Activated CD4-positive, alpha-beta memory T cell treated with anti-CD3 and anti-CD28 coated beads for 36 hours (primary cell): ENCODE results near the gene NFATC3. TPM values are rescaled to one million over a fixed set of nuclear protein-coding genes. Genes with fewer than 3 reads are reported as not detected.

ENCODE experiments used
- CTCF ChIA-PET: fragments of 350-600 bp; sonication (Branson Sonifier 250); formaldehyde crosslinking; loops from one replicate; lab custom pipeline; 2021; ENCODE audit warnings: antibody characterized with exemption, inconsistent platforms; lab: Charles Lee
- POLR2A ChIA-PET: fragments of 350-600 bp; sonication (Branson Sonifier 250); formaldehyde crosslinking; loops from one replicate; lab custom pipeline; 2021; ENCODE audit warnings: antibody characterized with exemption; lab: Charles Lee
- DNase-seq: peaks from one replicate; pipeline ENCODE4 v3.0.0-alpha.2; 2020
- H3K27ac Mint-ChIP-seq: one replicate; pipeline ENCODE4 v1.8.0; 2021; ENCODE audit warnings: mixed read lengths
- H3K27me3 Mint-ChIP-seq: one replicate; pipeline ENCODE4 v1.8.0; 2021; ENCODE audit warnings: mixed read lengths
- H3K36me3 Mint-ChIP-seq: one replicate; pipeline ENCODE4 v1.8.0; 2021; ENCODE audit warnings: mixed read lengths
- H3K4me1 Mint-ChIP-seq: one replicate; pipeline ENCODE4 v1.8.0; 2021; ENCODE audit warnings: low read depth, mixed read lengths
- H3K4me3 Mint-ChIP-seq: one replicate; pipeline ENCODE4 v1.8.0; 2021; ENCODE audit warnings: mild to moderate bottlenecking, mixed read lengths
- H3K9me3 Mint-ChIP-seq: one replicate; pipeline ENCODE4 v1.8.0; 2021; ENCODE audit warnings: mixed read lengths
- intact Hi-C: fragments of 100-400 bp; cut with micrococcal nuclease; formaldehyde crosslinking; loops from one replicate; pipeline ENCODE4 v1.15.1; 2023
- total RNA-seq, 2 experiments: library from RNA; stranded (reverse); gene quantifications; one replicate each; pipeline ENCODE4 v1.2.3, GENCODE V29; 2021

The NFATC3 gene
- total RNA-seq, 2 experiments from 2014 or later = 83.4 to 85.2 TPM

GRCh38 chr16:68082629-68083238 lies 2.4 kb upstream of the NFATC3 start:
- POLR2A ChIA-PET = no interaction called here
- no peak for DNase-seq
- peak overlapping the region; percentile 98 for H3K27ac Mint-ChIP-seq
- H3K27me3 Mint-ChIP-seq = no peaks in the 10 kb centered on the region
- intact Hi-C loops = loop anchor here (5.0 to 10.0 kb wide), 3 partner anchors 85 to 908 kb away; partner anchors contain the start of genes DPEP2, NOL3, RANBP10 and TSNAXIP1
- H3K4me1 Mint-ChIP-seq = peaks cover 68% of the 10 kb centered on the region
- no peak overlapping the region for H3K4me3 Mint-ChIP-seq
- no peaks in the 10 kb centered on the region for H3K9me3 Mint-ChIP-seq
- CTCF ChIA-PET = interaction anchor here (1.3 to 3.6 kb wide), 3 partner anchors 8 to 14 kb away, joined by 3 to 19 read pairs (median 12); no protein-coding TSS in a partner anchor
- peaks cover 15% of the 10 kb centered on the region for H3K36me3 Mint-ChIP-seq

GRCh38 chr16:68083239-68083781 lies 1.9 kb upstream of the NFATC3 start:
- peaks cover 9% of the 10 kb centered on the region for H3K36me3 Mint-ChIP-seq
- H3K4me3 Mint-ChIP-seq = no peak overlapping the region
- H3K27me3 Mint-ChIP-seq = no peaks in the 10 kb centered on the region
- H3K9me3 Mint-ChIP-seq = no peaks in the 10 kb centered on the region
- intact Hi-C loops = loop anchor here (5.0 to 10.0 kb wide), 3 partner anchors 86 to 909 kb away; partner anchors contain the start of genes DPEP2, NOL3, RANBP10 and TSNAXIP1
- ChIA-PET CTCF (interaction anchor here (1.4 to 3.6 kb wide), 4 partner anchors 8 to 18 kb away, joined by 5 to 19 read pairs (median 10); no protein-coding TSS in a partner anchor), POLR2A (interaction anchor here (1.1 kb wide), 1 partner anchor 249 kb away, joined by 3 read pairs; no protein-coding TSS in a partner anchor)
- no peak for DNase-seq
- H3K27ac Mint-ChIP-seq = peak overlapping the region; percentile 98
- peaks cover 65% of the 10 kb centered on the region for H3K4me1 Mint-ChIP-seq

- Mint-ChIP-seq H3K27ac (peak overlapping the region; percentile 98), H3K27me3 (no peaks in the 10 kb centered on the region), H3K9me3 (no peaks in the 10 kb centered on the region), H3K4me1 (peaks cover 64% of the 10 kb centered on the region), H3K36me3 (peaks cover 7% of the 10 kb centered on the region), H3K4me3 (peak overlapping the region; percentile 79)
- no peak for DNase-seq
- ChIA-PET POLR2A (interaction anchor here (1.1 to 2.3 kb wide), 5 partner anchors 9 to 250 kb away, joined by 3 to 23 read pairs (median 10); partner anchors contain the start of gene SLC7A6), CTCF (interaction anchor here (1.3 to 3.6 kb wide), 9 partner anchors 9 to 268 kb away, joined by 5 to 19 read pairs (median 7); no protein-coding TSS in a partner anchor)
- intact Hi-C loops = loop anchor here (2.0 to 10.0 kb wide), 6 partner anchors 13 to 909 kb away; partner anchors contain the start of genes DPEP2, NOL3, PRMT7 and PSMB10
Measured at GRCh38 chr16:68083861-68084503, 1.2 kb upstream of the NFATC3 start.

GRCh38 chr16:68084504-68085258 lies 489 bp upstream of the NFATC3 start:
- ChIA-PET CTCF (interaction anchor here (0.7 to 3.6 kb wide), 17 partner anchors 9 to 269 kb away, joined by 3 to 19 read pairs (median 6); partner anchors contain the start of gene SLC7A6), POLR2A (interaction anchor here (0.6 to 2.3 kb wide), 16 partner anchors 9 to 398 kb away, joined by 3 to 23 read pairs (median 6); partner anchors contain the start of genes DDX28, DPEP2, DUS2 and PSMB10)
- peak overlapping the region; percentile 79 for H3K4me3 Mint-ChIP-seq
- H3K9me3 Mint-ChIP-seq = no peaks in the 10 kb centered on the region
- H3K27me3 Mint-ChIP-seq = no peaks in the 10 kb centered on the region
- peak overlapping the region; percentile 98 for H3K27ac Mint-ChIP-seq
- peak; percentile 96 for DNase-seq
- H3K4me1 Mint-ChIP-seq = peaks cover 64% of the 10 kb centered on the region
- intact Hi-C loops = loop anchor here (1.0 to 10.0 kb wide), 8 partner anchors 10 to 910 kb away; partner anchors contain the start of genes CTCF, DPEP2, NOL3 and PRMT7
- H3K36me3 Mint-ChIP-seq = peaks cover 7% of the 10 kb centered on the region

- Mint-ChIP-seq H3K36me3 (peaks cover 5% of the 10 kb centered on the region), H3K27me3 (no peaks in the 10 kb centered on the region), H3K9me3 (no peaks in the 10 kb centered on the region), H3K4me3 (peak overlapping the region; percentile 86), H3K4me1 (peaks cover 63% of the 10 kb centered on the region), H3K27ac (peak overlapping the region; percentile 97)
- no peak for DNase-seq
- intact Hi-C loops = loop anchor here (2.0 to 10.0 kb wide), 2 partner anchors 30 to 912 kb away; partner anchors contain the start of gene NOL3
- CTCF ChIA-PET = interaction anchor here (0.6 to 2.4 kb wide), 4 partner anchors 9 to 229 kb away, joined by 3 to 8 read pairs (median 4); no protein-coding TSS in a partner anchor
- POLR2A ChIA-PET = interaction anchor here (0.5 to 2.1 kb wide), 3 partner anchors 64 to 171 kb away, joined by 3 to 5 read pairs (median 5); partner anchors contain the start of gene DPEP2
Measured at GRCh38 chr16:68086336-68086841, 1.2 kb downstream of the NFATC3 start.

- no peak for DNase-seq
- H3K27ac Mint-ChIP-seq = peak overlapping the region; percentile 97
- peak overlapping the region; percentile 86 for H3K4me3 Mint-ChIP-seq
- no peaks in the 10 kb centered on the region for H3K27me3 Mint-ChIP-seq
- H3K4me1 Mint-ChIP-seq = peaks cover 63% of the 10 kb centered on the region
- intact Hi-C loops = loop anchor here (2.0 to 10.0 kb wide), 2 partner anchors 30 to 912 kb away; partner anchors contain the start of gene NOL3
- POLR2A ChIA-PET = interaction anchor here (2.1 kb wide), 1 partner anchor 88 kb away, joined by 5 read pairs; the partner anchor contains the start of gene DPEP2
- H3K36me3 Mint-ChIP-seq = peaks cover 5% of the 10 kb centered on the region
- H3K9me3 Mint-ChIP-seq = no peaks in the 10 kb centered on the region
- CTCF ChIA-PET = interaction anchor here (0.8 to 2.4 kb wide), 4 partner anchors 9 to 144 kb away, joined by 3 to 8 read pairs (median 4); no protein-coding TSS in a partner anchor
Measured at GRCh38 chr16:68086860-68087268, 1.7 kb downstream of the NFATC3 start.

GRCh38 chr16:68087688-68088087 lies 2.5 kb downstream of the NFATC3 start:
- Mint-ChIP-seq H3K27ac (peak overlapping the region; percentile 80), H3K4me1 (peaks cover 60% of the 10 kb centered on the region), H3K36me3 (peaks cover 5% of the 10 kb centered on the region), H3K9me3 (no peaks in the 10 kb centered on the region), H3K27me3 (no peaks in the 10 kb centered on the region), H3K4me3 (peak overlapping the region; percentile 86)
- no peak for DNase-seq
- intact Hi-C loops = loop anchor here (2.0 to 10.0 kb wide), 2 partner anchors 29 to 913 kb away; partner anchors contain the start of gene NOL3
- CTCF ChIA-PET = interaction anchor here (0.6 to 0.9 kb wide), 2 partner anchors 47 to 575 kb away, joined by 3 read pairs; no protein-coding TSS in a partner anchor
- POLR2A ChIA-PET = no interaction called here

GRCh38 chr16:68088130-68088972 lies 3.2 kb downstream of the NFATC3 start:
- H3K4me1 Mint-ChIP-seq = peaks cover 60% of the 10 kb centered on the region
- no peaks in the 10 kb centered on the region for H3K27me3 Mint-ChIP-seq
- no peaks in the 10 kb centered on the region for H3K9me3 Mint-ChIP-seq
- peak overlapping the region; percentile 80 for H3K27ac Mint-ChIP-seq
- peak overlapping the region; percentile 86 for H3K4me3 Mint-ChIP-seq
- ChIA-PET CTCF (no interaction called here), POLR2A (no interaction called here)
- peaks cover 5% of the 10 kb centered on the region for H3K36me3 Mint-ChIP-seq
- intact Hi-C loops = loop anchor here (10.0 kb wide), 1 partner anchor 914 kb away; the partner anchor contains the start of gene NOL3
- no peak for DNase-seq

GRCh38 chr16:68089067-68089466 lies 3.9 kb downstream of the NFATC3 start:
- no peak for DNase-seq
- H3K4me1 Mint-ChIP-seq = peaks cover 60% of the 10 kb centered on the region
- peak overlapping the region; percentile 63 for H3K4me3 Mint-ChIP-seq
- H3K9me3 Mint-ChIP-seq = no peaks in the 10 kb centered on the region
- ChIA-PET CTCF (interaction anchor here (0.8 kb wide), 1 partner anchor 19 kb away, joined by 3 read pairs; no protein-coding TSS in a partner anchor), POLR2A (no interaction called here)
- H3K27ac Mint-ChIP-seq = peak overlapping the region; percentile 67
- H3K27me3 Mint-ChIP-seq = no peaks in the 10 kb centered on the region
- intact Hi-C loops = loop anchor here (10.0 kb wide), 1 partner anchor 914 kb away; the partner anchor contains the start of gene NOL3
- H3K36me3 Mint-ChIP-seq = peaks cover 5% of the 10 kb centered on the region
